Activated T-cell treated with anti-CD3 and anti-CD28 coated beads for 48 hours (primary cell): ENCODE measurements around the gene PSMB9.
"Not testable (repeated sequence)": the region's sequence is repeated elsewhere in the genome, so short reads cannot be mapped to it uniquely, and the experiment has no call there.

Source experiments
- DNase-seq: peaks from one replicate; pipeline ENCODE4 v3.0.0-alpha.2; 2020; ENCODE audit warnings: low read depth

Gene PSMB9

GRCh38 chr6:32862725-32863124 is 8.7 kb downstream of the PSMB9 start:
- DNase-seq, result no peak

GRCh38 chr6:32865724-32866443 is 11.9 kb downstream of the PSMB9 start:
- no peak for DNase-seq

- DNase-seq, result no peak
Measured at GRCh38 chr6:32867022-32867477, 13.1 kb downstream of the PSMB9 start.

GRCh38 chr6:32867554-32868256 is 13.7 kb downstream of the PSMB9 start:
- DNase-seq, result no peak

GRCh38 chr6:32868257-32868788 is 14.3 kb downstream of the PSMB9 start:
- DNase-seq, result peak; percentile 77

- DNase-seq, result not testable (repeated sequence)
Measured at GRCh38 chr6:32873947-32874346, 20.0 kb downstream of the PSMB9 start.

GRCh38 chr6:32876603-32877002 is 22.6 kb downstream of the PSMB9 start:
- no peak for DNase-seq

GRCh38 chr6:32879691-32880090 is 25.7 kb downstream of the PSMB9 start:
- no peak for DNase-seq

- DNase-seq, result not testable (repeated sequence)
Measured at GRCh38 chr6:32880962-32881361, 27.0 kb downstream of the PSMB9 start.

GRCh38 chr6:32882879-32883250 is 28.9 kb downstream of the PSMB9 start:
- no peak for DNase-seq

GRCh38 chr6:32883789-32884188 is 29.8 kb downstream of the PSMB9 start:
- no peak for DNase-seq

GRCh38 chr6:32885698-32886286 is 31.8 kb downstream of the PSMB9 start:
- DNase-seq, result no peak

GRCh38 chr6:32886681-32887383 is 32.8 kb downstream of the PSMB9 start:
- no peak for DNase-seq

GRCh38 chr6:32887616-32888015 is 33.6 kb downstream of the PSMB9 start:
- no peak for DNase-seq

GRCh38 chr6:32888576-32888975 is 34.6 kb downstream of the PSMB9 start:
- no peak for DNase-seq

GRCh38 chr6:32889533-32889932 is 35.5 kb downstream of the PSMB9 start:
- DNase-seq, result no peak

GRCh38 chr6:32890831-32891230 is 36.8 kb downstream of the PSMB9 start:
- DNase-seq, result no peak

GRCh38 chr6:32894085-32895005 is 40.4 kb downstream of the PSMB9 start:
- peak; percentile 95 for DNase-seq

- no peak for DNase-seq
Measured at GRCh38 chr6:32895006-32895345, 41.0 kb downstream of the PSMB9 start.

- DNase-seq, result no peak
Measured at GRCh38 chr6:32903952-32904351, 50.0 kb downstream of the PSMB9 start.

GRCh38 chr6:32905078-32905477 is 51.1 kb downstream of the PSMB9 start:
- no peak for DNase-seq
